ENCODE measurements around the gene FOXI2. TPM values are rescaled to one million over a fixed set of nuclear protein-coding genes. Genes with fewer than 3 reads are reported as not detected.

The FOXI2 gene
- total RNA-seq, 1 experiment from 2014 or later: not detected

GRCh38 chr10:127759276-127759675 is 22.3 kb downstream of the FOXI2 start:
- BruUV-seq (replicated peaks): no TSS peak
- no peaks in the 10 kb centered on the region for H3K36me3 ChIP-seq (ENCODE audit: insufficient read depth, low read length, poor library complexity, severe bottlenecking)
- no peak for TF ChIP-seq CTCF (conservative IDR thresholded peaks at IDR 0.05; ENCODE audit: low read depth, low read length)
- no peak for TF ChIP-seq EZH2 (IDR thresholded peaks at IDR 0.05; ENCODE audit: borderline replicate concordance, low read depth, low read length, poor library complexity, severe bottlenecking)
- no peak for DNase-seq (ENCODE audit: low spot score)
- H3K27ac ChIP-seq (ENCODE audit: low read depth, low read length, poor library complexity, severe bottlenecking): no peak overlapping the region
- H3K4me3 ChIP-seq (ENCODE audit: low read depth, low read length, poor library complexity, severe bottlenecking): no peak overlapping the region
- intact Hi-C loops (cut with micrococcal nuclease; ENCODE audit: unreplicated experiment): no loop called here
- POLR2A ChIA-PET (ENCODE audit: low non-redundant PET): no interaction called here
- CTCF ChIA-PET: no interaction called here
- no peaks in the 10 kb centered on the region for H3K4me1 ChIP-seq (ENCODE audit: insufficient read depth, low read length, poor library complexity, severe bottlenecking)
- H3K9me3 ChIP-seq (ENCODE audit: low read depth, low read length, poor library complexity, severe bottlenecking): no peaks in the 10 kb centered on the region
- H3K27me3 ChIP-seq (replicated peaks; ENCODE audit: insufficient read depth, low read depth, low read length, poor library complexity): peaks cover 56% of the 10 kb centered on the region

- no peaks in the 10 kb centered on the region for H3K4me1 ChIP-seq (ENCODE audit: insufficient read depth, low read length, poor library complexity, severe bottlenecking)
- intact Hi-C loops (cut with micrococcal nuclease; ENCODE audit: unreplicated experiment): no loop called here
- peaks cover 72% of the 10 kb centered on the region for H3K27me3 ChIP-seq (replicated peaks; ENCODE audit: insufficient read depth, low read depth, low read length, poor library complexity)
- ChIA-PET CTCF (no interaction called here), POLR2A (ENCODE audit: low non-redundant PET) (no interaction called here)
- H3K4me3 ChIP-seq (ENCODE audit: low read depth, low read length, poor library complexity, severe bottlenecking): no peak overlapping the region
- H3K36me3 ChIP-seq (ENCODE audit: insufficient read depth, low read length, poor library complexity, severe bottlenecking): no peaks in the 10 kb centered on the region
- BruUV-seq (replicated peaks): no TSS peak
- no peaks in the 10 kb centered on the region for H3K9me3 ChIP-seq (ENCODE audit: low read depth, low read length, poor library complexity, severe bottlenecking)
- H3K27ac ChIP-seq (ENCODE audit: low read depth, low read length, poor library complexity, severe bottlenecking): no peak overlapping the region
- TF ChIP-seq CTCF (conservative IDR thresholded peaks at IDR 0.05; ENCODE audit: low read depth, low read length): no peak
- no peak for TF ChIP-seq EZH2 (IDR thresholded peaks at IDR 0.05; ENCODE audit: borderline replicate concordance, low read depth, low read length, poor library complexity, severe bottlenecking)
- no peak for DNase-seq (ENCODE audit: low spot score)
These were observed 25.9 kb downstream of the FOXI2 start for GRCh38 chr10:127762925-127763324.

GRCh38 chr10:127774766-127775559 is 38.0 kb downstream of the FOXI2 start:
- Histone ChIP-seq H3K9me3 (ENCODE audit: low read depth, low read length, poor library complexity, severe bottlenecking) (no peaks in the 10 kb centered on the region), H3K27me3 (replicated peaks; ENCODE audit: insufficient read depth, low read depth, low read length, poor library complexity) (peaks cover 24% of the 10 kb centered on the region), H3K36me3 (ENCODE audit: insufficient read depth, low read length, poor library complexity, severe bottlenecking) (no peaks in the 10 kb centered on the region), H3K4me1 (ENCODE audit: insufficient read depth, low read length, poor library complexity, severe bottlenecking) (no peaks in the 10 kb centered on the region), H3K4me3 (ENCODE audit: low read depth, low read length, poor library complexity, severe bottlenecking) (no peak overlapping the region), H3K27ac (ENCODE audit: low read depth, low read length, poor library complexity, severe bottlenecking) (no peak overlapping the region)
- TF ChIP-seq CTCF (conservative IDR thresholded peaks at IDR 0.05; ENCODE audit: low read depth, low read length) (no peak), EZH2 (IDR thresholded peaks at IDR 0.05; ENCODE audit: borderline replicate concordance, low read depth, low read length, poor library complexity, severe bottlenecking) (no peak)
- BruUV-seq (replicated peaks): no TSS peak
- intact Hi-C loops (cut with micrococcal nuclease; ENCODE audit: unreplicated experiment): no loop called here
- CTCF ChIA-PET: no interaction called here
- POLR2A ChIA-PET (ENCODE audit: low non-redundant PET): no interaction called here
- no peak for DNase-seq (ENCODE audit: low spot score)
